HG02938 (cell line): ENCODE measurements around the gene LEF1.
"Not testable (repeated sequence)": the region's sequence is repeated elsewhere in the genome, so short reads cannot be mapped to it uniquely, and the experiment has no call there.

Source experiments
- ATAC-seq: cut with Tn5 transposase; IDR thresholded peaks from one replicate; pipeline ENCODE4 v1.9.1; 2021; ENCODE audit warnings: mild to moderate bottlenecking, moderate library complexity; ENCODE audit not compliant: unreplicated experiment

Gene LEF1

GRCh38 chr4:108042927-108043326 is 125.8 kb downstream of the LEF1 start:
- ATAC-seq: no peak

- ATAC-seq: no peak
These were observed 130.8 kb downstream of the LEF1 start for GRCh38 chr4:108037884-108038283.

- ATAC-seq: peak; percentile 90
These were observed 132.5 kb downstream of the LEF1 start for GRCh38 chr4:108036213-108036612.

GRCh38 chr4:108035691-108036090 is 133.0 kb downstream of the LEF1 start:
- ATAC-seq: no peak

- ATAC-seq: no peak
These were observed 134.2 kb downstream of the LEF1 start for GRCh38 chr4:108034565-108034964.

GRCh38 chr4:108033348-108033747 is 135.4 kb downstream of the LEF1 start:
- ATAC-seq: no peak

- no peak for ATAC-seq
These were observed 137.2 kb downstream of the LEF1 start for GRCh38 chr4:108031427-108032083.

- peak; percentile 98 for ATAC-seq
These were observed 138.4 kb downstream of the LEF1 start for GRCh38 chr4:108030332-108030731.

- ATAC-seq: no peak
These were observed 139.0 kb downstream of the LEF1 start for GRCh38 chr4:108029731-108030130.

GRCh38 chr4:108029016-108029720 is 139.6 kb downstream of the LEF1 start:
- ATAC-seq: no peak

GRCh38 chr4:108024878-108025165 is 143.9 kb downstream of the LEF1 start:
- ATAC-seq: no peak

- ATAC-seq: no peak
These were observed 144.5 kb downstream of the LEF1 start for GRCh38 chr4:108024085-108024877.

- no peak for ATAC-seq
These were observed 149.9 kb downstream of the LEF1 start for GRCh38 chr4:108018884-108019187.

GRCh38 chr4:108018040-108018883 is 150.5 kb downstream of the LEF1 start:
- peak; percentile 86 for ATAC-seq

- ATAC-seq: no peak
These were observed 154.8 kb downstream of the LEF1 start for GRCh38 chr4:108013955-108014354.

- no peak for ATAC-seq
These were observed 155.4 kb downstream of the LEF1 start for GRCh38 chr4:108013327-108013726.

- not testable (repeated sequence) for ATAC-seq
These were observed 156.3 kb downstream of the LEF1 start for GRCh38 chr4:108012382-108012781.

- no peak for ATAC-seq
These were observed 158.6 kb downstream of the LEF1 start for GRCh38 chr4:108010167-108010566.

GRCh38 chr4:108008721-108009120 is 160.0 kb downstream of the LEF1 start:
- ATAC-seq: no peak

GRCh38 chr4:108007984-108008383 is 160.7 kb downstream of the LEF1 start:
- ATAC-seq: no peak

- no peak for ATAC-seq
These were observed 162.4 kb downstream of the LEF1 start for GRCh38 chr4:108006361-108006760.
